GM23338 (cell line): ENCODE data around the gene AAR2. TPM values are rescaled to one million over a fixed set of nuclear protein-coding genes. Genes with fewer than 3 reads are reported as not detected.

Source experiments
- ATAC-seq: fragments of 200-7000 bp; cut with Tn5 transposase; 3 replicates; pipeline ENCODE4 v1.9.1; 2020
- DNase-seq: peaks from one replicate; pipeline ENCODE4 v3.0.0-alpha.2; 2015; ENCODE audit warnings: low spot score
- H2AFZ ChIP-seq: fragments of 200-600 bp; sonication (generic); 2 replicates; pipeline ENCODE4 v1.8.0; 2016; ENCODE audit warnings: antibody characterized with exemption, mild to moderate bottlenecking, moderate library complexity
- H3F3A ChIP-seq: fragments of 200-600 bp; sonication (generic); replicated peaks from 2 replicates; pipeline ENCODE4 v1.8.0; 2017; ENCODE audit warnings: antibody characterized with exemption, mixed run types, low read depth
- H3K27ac ChIP-seq: fragments of 200-600 bp; sonication (generic); 2 replicates; pipeline ENCODE4 v1.6.1; 2016; ENCODE audit warnings: low read depth
- H3K27me3 ChIP-seq: fragments of 200-600 bp; sonication (generic); 2 replicates; pipeline ENCODE4 v1.8.0; 2016; ENCODE audit warnings: mild to moderate bottlenecking, mixed run types, moderate library complexity; ENCODE audit not compliant: insufficient read depth
- H3K36me3 ChIP-seq: fragments of 200-600 bp; sonication (generic); 2 replicates; pipeline ENCODE4 v1.8.0; 2016; ENCODE audit warnings: mild to moderate bottlenecking; ENCODE audit not compliant: insufficient read depth
- H3K4me1 ChIP-seq: fragments of 200-600 bp; sonication (generic); 2 replicates; pipeline ENCODE4 v1.8.0; 2016; ENCODE audit warnings: mild to moderate bottlenecking, moderate library complexity; ENCODE audit not compliant: insufficient read depth
- H3K4me2 ChIP-seq: fragments of 200-600 bp; sonication (generic); 2 replicates; pipeline ENCODE4 v1.7.1; 2017; ENCODE audit warnings: mixed run types
- H3K4me3 ChIP-seq: fragments of 200-600 bp; sonication (generic); 2 replicates; pipeline ENCODE4 v1.6.1; 2016; ENCODE audit warnings: mixed run types
- H3K79me2 ChIP-seq: fragments of 200-600 bp; sonication (generic); replicated peaks from 2 replicates; pipeline ENCODE4 v1.8.0; 2017; ENCODE audit warnings: mild to moderate bottlenecking; ENCODE audit not compliant: insufficient read depth
- H3K9me2 ChIP-seq: fragments of 200-600 bp; sonication (generic); 2 replicates; pipeline ENCODE4 v1.8.0; 2017; ENCODE audit not compliant: insufficient read depth
- H4K20me1 ChIP-seq: fragments of 200-600 bp; sonication (generic); replicated peaks from 2 replicates; pipeline ENCODE4 v1.8.0; 2017; ENCODE audit warnings: mild to moderate bottlenecking; ENCODE audit not compliant: insufficient read depth
- H3K27ac Mint-ChIP-seq: 2 replicates; pipeline ENCODE4 v1.8.0; 2020; ENCODE audit warnings: inconsistent platforms, mild to moderate bottlenecking, moderate library complexity, mixed read lengths
- H3K27me3 Mint-ChIP-seq: 3 replicates; pipeline ENCODE4 v1.8.0; 2022; ENCODE audit warnings: low read depth, mild to moderate bottlenecking, moderate library complexity, mixed read lengths, inconsistent platforms; ENCODE audit not compliant: insufficient read depth, poor library complexity
- H3K36me3 Mint-ChIP-seq: 3 replicates; pipeline ENCODE4 v1.8.0; 2021; ENCODE audit warnings: low read depth, mild to moderate bottlenecking, inconsistent platforms, moderate library complexity, mixed read lengths
- H3K4me1 Mint-ChIP-seq: 3 replicates; pipeline ENCODE4 v1.8.0; 2020; ENCODE audit warnings: mild to moderate bottlenecking, inconsistent platforms, mixed read lengths
- H3K4me3 Mint-ChIP-seq: 3 replicates; pipeline ENCODE4 v1.8.0; 2021; ENCODE audit warnings: moderate library complexity, mild to moderate bottlenecking, inconsistent platforms, mixed read lengths
- H3K9me3 Mint-ChIP-seq: 3 replicates; pipeline ENCODE4 v1.8.0; 2020; ENCODE audit warnings: moderate library complexity, mild to moderate bottlenecking, inconsistent platforms, mixed read lengths
- CREB1 ChIP-seq: fragments of 250-450 bp; sonication (Bioruptor Pico); IDR thresholded peaks from 2 replicates; pipeline ENCODE4 v1.5.0; 2020; ENCODE audit warnings: low read depth, mild to moderate bottlenecking, moderate library complexity
- CTCF ChIP-seq, 2 experiments: fragments of 200-600 bp in 1 of 2; sonication (generic) in 1 of 2; conservative IDR thresholded peaks; 2 replicates each; pipeline versions ENCODE4 v1.5.1 to v1.6.1; 2016 to 2017; ENCODE audit warnings: antibody characterized with exemption in 2 of 2, low read depth in 2 of 2, mild to moderate bottlenecking in 2 of 2, moderate library complexity in 1 of 2
- ETS1 ChIP-seq: IDR thresholded peaks from 2 replicates; pipeline ENCODE4 v1.6.1; 2016; ENCODE audit warnings: antibody characterized with exemption
- EZH2phosphoT487 ChIP-seq: fragments of 200-600 bp; sonication (generic); IDR thresholded peaks from one replicate; pipeline ENCODE4 v1.8.1; 2018; ENCODE audit warnings: antibody characterized with exemption; ENCODE audit not compliant: unreplicated experiment
- JUNB ChIP-seq: IDR thresholded peaks from one replicate; pipeline ENCODE4 v1.6.1; 2016; ENCODE audit warnings: antibody characterized with exemption; ENCODE audit not compliant: unreplicated experiment
- NANOG ChIP-seq: IDR thresholded peaks from 2 replicates; pipeline ENCODE4 v1.6.1; 2016; ENCODE audit warnings: antibody characterized with exemption, borderline replicate concordance
- POLR2AphosphoS5 ChIP-seq: IDR thresholded peaks from 2 replicates; pipeline ENCODE4 v1.6.1; 2016; ENCODE audit warnings: antibody characterized with exemption, low read depth
- REST ChIP-seq: IDR thresholded peaks from one replicate; pipeline ENCODE4 v1.6.1; 2018; ENCODE audit warnings: antibody characterized with exemption; ENCODE audit not compliant: unreplicated experiment
- STAT1 ChIP-seq: IDR thresholded peaks from one replicate; pipeline ENCODE4 v1.6.1; 2016; ENCODE audit warnings: antibody characterized with exemption; ENCODE audit not compliant: unreplicated experiment
- ZNF114 ChIP-seq: fragments of 250-450 bp; sonication (Bioruptor Pico); IDR thresholded peaks from 2 replicates; pipeline ENCODE4 v1.5.0; 2020; ENCODE audit warnings: mild to moderate bottlenecking, moderate library complexity
- ZNF331 ChIP-seq: fragments of 250-450 bp; sonication (Bioruptor Pico); IDR thresholded peaks from 2 replicates; pipeline ENCODE4 v1.5.0; 2020; ENCODE audit warnings: low read depth, mild to moderate bottlenecking, moderate library complexity
- polyA plus RNA-seq: library from polyadenylated mRNA; unstranded; fragments of >200 nt; fragmentation: Nextera tagmentation; extraction: Ambion mirVana; gene quantifications from 2 replicates; pipeline ENCODE4 v1.2.1, GENCODE V29; 2016
- total RNA-seq: library from RNA; depleted of rRNA; stranded (reverse); fragments of >200 nt; shearing (Covaris generic); gene quantifications from 2 replicates; pipeline ENCODE4 v1.2.3, GENCODE V29; 2014

AAR2 gene
- total and polyA plus RNA-seq, 2 experiments from 2014 or later, result 15.8 to 32.6 TPM

GRCh38 chr20:36279776-36280175, 43.5 kb downstream of the AAR2 start:
- TF ChIP-seq ZNF331 (CRISPR knock-in tag) (no peak), CTCF (conservative IDR thresholded peaks at IDR 0.05; ENCODE audit: low read depth in 2 of 2) (no peak), NANOG (no peak), CREB1 (no peak), EZH2phosphoT487 (no peak), POLR2AphosphoS5 (no peak), REST (no peak)
- H3K27ac ChIP-seq, result no peak overlapping the region
- no peaks in the 10 kb centered on the region for H3K4me1 ChIP-seq
- no peak overlapping the region for H2AFZ ChIP-seq
- H3K36me3 Mint-ChIP-seq, result no peaks in the 10 kb centered on the region
- DNase-seq, result no peak
- no peak overlapping the region for H3K4me3 Mint-ChIP-seq
- no peaks in the 10 kb centered on the region for H3K9me2 ChIP-seq
- H3K4me1 Mint-ChIP-seq, result 0 out of 3 replicates have a peak, but pooled peaks cover 2% of the 10 kb centered on the region
- H4K20me1 ChIP-seq, result no peaks in the 10 kb centered on the region
- no peaks in the 10 kb centered on the region for H3K36me3 ChIP-seq
- no peaks in the 10 kb centered on the region for H3K27me3 ChIP-seq
- no peak for ATAC-seq
- no peaks in the 10 kb centered on the region for H3K9me3 Mint-ChIP-seq
- no peaks in the 10 kb centered on the region for H3K79me2 ChIP-seq
- no peak overlapping the region for H3K4me3 ChIP-seq
- no peaks in the 10 kb centered on the region for H3F3A ChIP-seq
- peaks cover 5% of the 10 kb centered on the region for H3K27me3 Mint-ChIP-seq
- H3K27ac Mint-ChIP-seq, result no peak overlapping the region
- no peak overlapping the region for H3K4me2 ChIP-seq

GRCh38 chr20:36281785-36282380, 45.6 kb downstream of the AAR2 start:
- Mint-ChIP-seq H3K27ac (no peak overlapping the region), H3K4me3 (no peak overlapping the region), H3K36me3 (no peaks in the 10 kb centered on the region), H3K27me3 (no peaks in the 10 kb centered on the region), H3K9me3 (no peaks in the 10 kb centered on the region), H3K4me1 (no peaks in the 10 kb centered on the region)
- H4K20me1 ChIP-seq, result no peaks in the 10 kb centered on the region
- H3K4me1 ChIP-seq, result no peaks in the 10 kb centered on the region
- H3F3A ChIP-seq, result no peaks in the 10 kb centered on the region
- DNase-seq (no peak), ATAC-seq (no peak)
- no peak overlapping the region for H3K4me2 ChIP-seq
- no peak overlapping the region for H3K4me3 ChIP-seq
- no peak overlapping the region for H2AFZ ChIP-seq
- H3K36me3 ChIP-seq, result no peaks in the 10 kb centered on the region
- no peaks in the 10 kb centered on the region for H3K9me2 ChIP-seq
- TF ChIP-seq ETS1, result no peak
- TF ChIP-seq ZNF114, result no peak
- no peak for TF ChIP-seq POLR2AphosphoS5
- TF ChIP-seq CTCF (conservative IDR thresholded peaks at IDR 0.05; ENCODE audit: low read depth in 2 of 2), result no peak
- TF ChIP-seq NANOG, result no peak
- no peak for TF ChIP-seq STAT1
- no peak for TF ChIP-seq REST
- no peak for TF ChIP-seq JUNB
- no peak for TF ChIP-seq EZH2phosphoT487
- no peaks in the 10 kb centered on the region for H3K27me3 ChIP-seq
- H3K27ac ChIP-seq, result no peak overlapping the region
- no peaks in the 10 kb centered on the region for H3K79me2 ChIP-seq
